Measurements from ENCODE around the gene IL22. TPM values are rescaled to one million over a fixed set of nuclear protein-coding genes. Genes with fewer than 3 reads are reported as not detected.

The IL22 gene
- total RNA-seq, 3 donors from 2014 or later, result not detected

GRCh38 chr12:68264158-68264855 lies 10.9 kb upstream of the IL22 start:
- intact Hi-C loops (cut with DNase I, micrococcal nuclease), result no loop called here
- H3K36me3 ChIP-seq (ENCODE audit: low read depth), result no peaks in the 10 kb centered on the region
- no peak for ATAC-seq
- no peaks in the 10 kb centered on the region for H3K4me1 ChIP-seq (ENCODE audit: low read depth)
- H3K9me3 ChIP-seq, result no peaks in the 10 kb centered on the region
- H3K4me3 ChIP-seq, result no peak overlapping the region
- TF ChIP-seq, protein P1, sequence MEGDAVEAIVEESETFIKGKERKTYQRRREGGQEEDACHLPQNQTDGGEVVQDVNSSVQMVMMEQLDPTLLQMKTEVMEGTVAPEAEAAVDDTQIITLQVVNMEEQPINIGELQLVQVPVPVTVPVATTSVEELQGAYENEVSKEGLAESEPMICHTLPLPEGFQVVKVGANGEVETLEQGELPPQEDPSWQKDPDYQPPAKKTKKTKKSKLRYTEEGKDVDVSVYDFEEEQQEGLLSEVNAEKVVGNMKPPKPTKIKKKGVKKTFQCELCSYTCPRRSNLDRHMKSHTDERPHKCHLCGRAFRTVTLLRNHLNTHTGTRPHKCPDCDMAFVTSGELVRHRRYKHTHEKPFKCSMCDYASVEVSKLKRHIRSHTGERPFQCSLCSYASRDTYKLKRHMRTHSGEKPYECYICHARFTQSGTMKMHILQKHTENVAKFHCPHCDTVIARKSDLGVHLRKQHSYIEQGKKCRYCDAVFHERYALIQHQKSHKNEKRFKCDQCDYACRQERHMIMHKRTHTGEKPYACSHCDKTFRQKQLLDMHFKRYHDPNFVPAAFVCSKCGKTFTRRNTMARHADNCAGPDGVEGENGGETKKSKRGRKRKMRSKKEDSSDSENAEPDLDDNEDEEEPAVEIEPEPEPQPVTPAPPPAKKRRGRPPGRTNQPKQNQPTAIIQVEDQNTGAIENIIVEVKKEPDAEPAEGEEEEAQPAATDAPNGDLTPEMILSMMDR (IDR thresholded peaks at IDR 0.05), result no peak
- DNase-seq, result no peak

- Histone ChIP-seq H3K4me1 (ENCODE audit: low read depth) (no peaks in the 10 kb centered on the region), H3K4me3 (no peak overlapping the region), H3K9me3 (no peaks in the 10 kb centered on the region), H3K36me3 (ENCODE audit: low read depth) (no peaks in the 10 kb centered on the region)
- TF ChIP-seq, protein P1 (IDR thresholded peaks at IDR 0.05), result no peak
- ATAC-seq (no peak), DNase-seq (no peak)
- intact Hi-C loops (cut with DNase I, micrococcal nuclease), result no loop called here
Measured at GRCh38 chr12:68263366-68263765, 10.0 kb upstream of the IL22 start.

DNA sequence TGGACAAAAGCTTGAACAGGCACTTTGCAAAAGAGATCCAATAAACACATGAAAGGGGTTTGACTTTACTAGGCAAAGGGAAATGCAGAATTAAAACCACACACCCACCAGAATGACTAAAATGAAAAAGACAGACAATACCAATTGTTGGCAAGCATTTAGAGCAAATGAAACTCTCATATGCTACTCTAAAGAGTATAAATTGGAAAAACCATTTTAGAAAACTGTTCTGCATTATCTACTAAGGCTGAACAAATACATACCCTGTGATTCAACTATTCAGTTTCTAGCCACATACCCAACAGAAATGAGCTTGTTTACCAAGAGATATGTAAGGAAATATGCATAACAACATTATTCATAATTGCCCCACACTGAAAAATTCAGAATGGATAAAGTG lies 8.5 kb upstream of the IL22 start:
- ATAC-seq (no peak), DNase-seq (no peak)
- TF ChIP-seq, protein P1 (IDR thresholded peaks at IDR 0.05), result no peak
- H3K9me3 ChIP-seq, result no peaks in the 10 kb centered on the region
- no peak overlapping the region for H3K4me3 ChIP-seq
- intact Hi-C loops (cut with DNase I, micrococcal nuclease), result no loop called here
- H3K36me3 ChIP-seq (ENCODE audit: low read depth), result no peaks in the 10 kb centered on the region
- H3K4me1 ChIP-seq (ENCODE audit: low read depth), result no peaks in the 10 kb centered on the region

GRCh38 chr12:68260153-68260552 lies 6.7 kb upstream of the IL22 start:
- DNase-seq, result no peak
- no peak for ATAC-seq
- intact Hi-C loops (cut with DNase I, micrococcal nuclease), result no loop called here
- TF ChIP-seq, protein P1 (IDR thresholded peaks at IDR 0.05), result no peak
- no peaks in the 10 kb centered on the region for H3K4me1 ChIP-seq (ENCODE audit: low read depth)
- H3K36me3 ChIP-seq (ENCODE audit: low read depth), result no peaks in the 10 kb centered on the region
- H3K4me3 ChIP-seq, result no peak overlapping the region
- H3K9me3 ChIP-seq, result no peaks in the 10 kb centered on the region

DNA sequence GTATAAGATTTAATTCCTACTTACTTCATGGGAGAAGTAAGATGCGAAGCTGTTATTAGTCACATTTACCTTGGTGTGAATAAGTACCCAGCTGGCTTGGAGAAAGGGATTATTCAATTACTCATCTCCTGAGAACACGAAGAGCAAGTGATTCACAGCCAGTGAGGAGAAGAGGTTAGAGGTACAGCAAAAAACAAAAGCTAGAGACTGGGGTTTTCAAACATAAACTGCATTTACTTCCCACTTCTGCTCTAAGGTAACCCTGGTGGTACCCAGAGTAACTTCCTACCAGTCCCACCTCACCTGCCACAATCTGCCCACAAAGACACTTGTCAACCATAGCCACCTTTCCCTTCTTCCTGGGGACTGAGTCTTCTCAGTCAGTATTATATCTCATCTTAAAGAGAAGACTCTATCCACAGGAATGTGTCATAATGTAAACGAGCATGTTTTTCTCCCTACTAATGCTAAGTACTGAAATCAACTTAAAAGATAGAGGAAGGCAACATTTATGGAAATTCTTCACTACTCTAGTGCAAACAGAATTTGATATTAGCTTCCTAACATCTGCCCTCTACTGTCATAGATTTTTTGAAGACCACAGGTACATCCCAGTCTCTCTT lies 6.0 kb upstream of the IL22 start:
- H3K4me3 ChIP-seq, result no peak overlapping the region
- no peaks in the 10 kb centered on the region for H3K36me3 ChIP-seq (ENCODE audit: low read depth)
- intact Hi-C loops (cut with DNase I, micrococcal nuclease), result no loop called here
- no peaks in the 10 kb centered on the region for H3K9me3 ChIP-seq
- ATAC-seq, result no peak
- no peak for DNase-seq
- TF ChIP-seq, protein P1 (IDR thresholded peaks at IDR 0.05), result no peak
- H3K4me1 ChIP-seq (ENCODE audit: low read depth), result no peaks in the 10 kb centered on the region

All from mucosa of descending colon (tissue), 3 donors.